ENCODE data around the gene TMEM190. TPM values are rescaled to one million over a fixed set of nuclear protein-coding genes. Genes with fewer than 3 reads are reported as not detected.

The TMEM190 gene
- polyA plus RNA-seq, 3 donors from 2014 or later, result not detected

DNA sequence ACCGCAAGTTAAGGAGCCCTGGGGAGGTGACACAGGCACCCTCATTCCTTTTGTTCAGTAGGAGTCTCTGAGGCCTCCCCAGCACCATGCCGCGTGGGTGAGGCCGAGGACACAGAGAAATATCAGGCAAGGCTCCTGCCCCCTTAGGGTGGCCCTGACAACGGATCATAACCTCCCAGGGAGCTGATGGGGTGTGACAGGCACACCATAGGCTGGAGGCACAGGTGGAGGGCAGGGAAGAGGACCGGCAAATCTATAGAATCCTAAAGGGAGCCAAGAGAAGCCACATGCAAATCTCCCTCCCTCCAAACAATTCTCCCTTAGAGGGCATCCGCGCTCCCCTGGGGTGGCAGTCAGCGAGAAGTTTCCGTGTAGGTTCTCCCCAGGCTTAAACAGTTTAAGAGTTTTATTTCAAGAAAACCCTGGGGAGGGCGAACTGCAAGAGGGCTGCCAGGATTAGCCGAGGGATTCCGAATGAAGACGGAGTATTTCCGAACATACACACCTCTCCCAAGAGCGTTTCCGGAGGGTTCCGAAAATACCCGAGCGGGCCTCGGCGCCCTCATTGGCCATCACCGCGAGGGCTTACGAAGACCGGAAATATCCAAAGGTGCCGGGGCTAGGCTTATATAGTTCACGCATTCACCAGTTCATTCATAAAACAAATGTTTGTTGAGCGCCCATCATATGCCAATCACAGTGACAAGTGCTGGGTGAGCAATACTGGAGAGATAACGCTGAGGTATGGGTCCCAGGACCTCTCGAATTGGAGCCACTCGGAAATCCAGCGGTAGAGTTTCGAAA is 8.5 kb downstream of the TMEM190 start:
- peak overlapping the region; percentile 94 to 100 (median 98) for H3K4me3 Mint-ChIP-seq
- peak overlapping the region; percentile 96 to 100 (median 98) for H3K27ac Mint-ChIP-seq
- H3K27me3 Mint-ChIP-seq (ENCODE audit: low read depth in 3 of 3), result peaks cover 13 to 22% (median 16%) of the 10 kb centered on the region in 3 donors
- DNase-seq, result peak; percentile 94 to 96 (median 95)
- H3K4me1 Mint-ChIP-seq, result peaks cover 64 to 71% of the 10 kb centered on the region in 2 donors
- H3K36me3 Mint-ChIP-seq, result peaks cover 0 to 17% (median 8%) of the 10 kb centered on the region in 3 donors
- H3K9me3 Mint-ChIP-seq, result no peaks in the 10 kb centered on the region

DNA sequence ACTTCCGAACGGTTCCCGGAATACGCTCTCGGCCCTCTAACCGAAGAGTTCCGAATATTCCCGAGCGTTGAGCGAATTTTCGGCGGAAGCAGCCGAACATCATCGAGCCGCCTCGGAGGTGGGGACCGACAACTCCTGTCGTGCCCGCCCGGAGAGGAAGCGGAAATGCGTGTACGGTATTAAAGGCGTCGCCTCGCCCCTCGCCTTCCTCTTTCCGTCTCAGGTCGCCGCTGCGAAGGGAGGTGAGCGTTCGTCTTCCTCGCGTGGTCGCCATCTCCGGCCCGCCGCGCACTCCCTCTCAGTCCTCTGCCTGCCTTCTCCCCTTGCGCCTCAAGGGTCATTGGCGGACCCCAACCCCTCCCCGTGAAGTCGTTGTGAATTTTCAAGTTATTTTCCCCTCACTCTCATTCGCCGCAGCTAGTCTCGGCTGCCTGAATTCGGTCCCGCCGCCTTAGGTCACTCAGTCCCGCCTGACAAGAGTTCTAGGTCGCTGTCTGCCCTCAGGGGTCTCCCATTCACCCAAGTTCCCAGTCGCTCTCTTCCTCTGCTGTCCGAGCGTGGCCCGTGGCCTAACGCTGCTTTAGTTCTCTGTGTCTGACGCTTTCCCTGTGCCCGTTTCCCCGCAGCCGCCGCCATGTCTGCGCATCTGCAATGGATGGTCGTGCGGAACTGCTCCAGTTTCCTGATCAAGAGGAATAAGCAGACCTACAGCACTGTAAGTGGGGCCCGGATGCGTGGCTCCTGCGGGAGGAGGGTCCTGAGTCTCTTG is 9.3 kb downstream of the TMEM190 start, which contains the start of gene RPL28:
Gene RPL28, plus strand, starts transcription at position 209 of the 769 bp plus-strand sequence. Its CDS starts 426 bp downstream, at position 635.
- H3K4me3 Mint-ChIP-seq, result peak within 1 kb of the TSS; percentile 94 to 100 (median 98)
- DNase-seq, result peak; percentile 99
- H3K27ac Mint-ChIP-seq, result peak within 1 kb of the TSS; percentile 96 to 100 (median 98)
- H3K9me3 Mint-ChIP-seq, result no peaks in the 10 kb centered on the region
- H3K27me3 Mint-ChIP-seq (ENCODE audit: low read depth in 3 of 3), result peaks cover 13 to 25% (median 16%) of the 10 kb centered on the region in 3 donors
- H3K36me3 Mint-ChIP-seq, result peaks cover 0 to 17% (median 8%) of the 10 kb centered on the region in 3 donors
- H3K4me1 Mint-ChIP-seq, result peaks cover 67 to 76% of the 10 kb centered on the region in 2 donors

DNA sequence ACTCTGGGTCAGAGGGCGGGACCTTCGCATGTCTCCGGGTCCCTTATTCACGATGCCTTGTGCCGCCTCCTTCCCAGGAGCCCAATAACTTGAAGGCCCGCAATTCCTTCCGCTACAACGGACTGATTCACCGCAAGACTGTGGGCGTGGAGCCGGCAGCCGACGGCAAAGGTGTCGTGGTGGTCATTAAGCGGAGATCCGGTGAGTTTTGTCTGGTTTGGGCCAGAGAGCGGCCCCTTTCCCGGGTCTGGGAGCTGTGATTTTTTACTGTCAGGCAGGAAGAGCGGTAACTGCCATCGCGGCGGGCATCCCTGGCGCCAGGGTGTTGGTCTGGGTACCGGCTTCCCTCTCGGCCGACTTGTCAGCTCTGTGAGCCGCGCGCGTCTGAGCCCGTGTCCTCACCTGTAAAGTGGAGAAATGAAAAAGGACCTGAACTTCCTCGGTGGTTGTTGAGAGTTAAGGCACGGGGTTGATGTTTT is 9.9 kb downstream of the TMEM190 start:
- Mint-ChIP-seq H3K27ac (peak overlapping the region; percentile 96 to 100 (median 98)), H3K4me1 (peaks cover 67 to 77% of the 10 kb centered on the region in 2 donors), H3K9me3 (no peaks in the 10 kb centered on the region), H3K27me3 (ENCODE audit: low read depth in 3 of 3) (peaks cover 13 to 25% (median 16%) of the 10 kb centered on the region in 3 donors), H3K36me3 (peaks cover 0 to 17% (median 8%) of the 10 kb centered on the region in 3 donors), H3K4me3 (peak overlapping the region; percentile 94 to 100 (median 98))
- no peak for DNase-seq

DNA sequence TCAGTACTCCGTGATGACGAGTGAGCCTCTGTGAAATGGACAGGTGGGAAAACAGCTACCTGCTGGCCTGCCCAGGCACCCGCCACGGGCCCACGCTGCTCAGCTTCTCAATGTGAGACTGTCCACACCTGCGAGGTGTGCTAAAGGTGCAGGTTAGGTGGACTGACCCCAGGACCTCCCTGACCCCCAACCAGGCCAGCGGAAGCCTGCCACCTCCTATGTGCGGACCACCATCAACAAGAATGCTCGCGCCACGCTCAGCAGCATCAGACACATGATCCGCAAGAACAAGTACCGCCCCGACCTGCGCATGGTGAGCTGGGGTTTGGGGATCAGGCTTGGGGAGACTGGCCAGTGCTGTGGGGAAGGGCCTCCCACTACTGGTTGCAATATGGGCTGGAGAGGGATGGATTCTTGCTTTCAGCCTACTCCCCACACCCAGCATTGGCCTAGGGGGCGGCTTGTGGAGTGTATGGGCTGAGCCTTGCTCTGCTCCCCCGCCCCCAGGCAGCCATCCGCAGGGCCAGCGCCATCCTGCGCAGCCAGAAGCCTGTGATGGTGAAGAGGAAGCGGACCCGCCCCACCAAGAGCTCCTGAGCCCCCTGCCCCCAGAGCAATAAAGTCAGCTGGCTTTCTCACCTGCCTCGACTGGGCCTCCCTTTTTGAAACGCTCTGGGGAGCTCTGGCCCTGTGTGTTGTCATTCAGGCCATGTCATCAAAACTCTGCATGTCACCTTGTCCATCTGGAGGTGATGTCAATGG is 11.3 kb downstream of the TMEM190 start:
- Mint-ChIP-seq H3K4me1 (peaks cover 56 to 72% of the 10 kb centered on the region in 2 donors), H3K27me3 (ENCODE audit: low read depth in 3 of 3) (peaks cover 13 to 27% (median 16%) of the 10 kb centered on the region in 3 donors), H3K27ac (peak overlapping the region in 5 of 6 donors; percentile 48 to 99 (median 79)), H3K4me3 (peak overlapping the region; percentile 94 to 100 (median 98)), H3K9me3 (no peaks in the 10 kb centered on the region), H3K36me3 (peaks cover 0 to 21% (median 8%) of the 10 kb centered on the region in 3 donors)
- DNase-seq, result no peak

DNA sequence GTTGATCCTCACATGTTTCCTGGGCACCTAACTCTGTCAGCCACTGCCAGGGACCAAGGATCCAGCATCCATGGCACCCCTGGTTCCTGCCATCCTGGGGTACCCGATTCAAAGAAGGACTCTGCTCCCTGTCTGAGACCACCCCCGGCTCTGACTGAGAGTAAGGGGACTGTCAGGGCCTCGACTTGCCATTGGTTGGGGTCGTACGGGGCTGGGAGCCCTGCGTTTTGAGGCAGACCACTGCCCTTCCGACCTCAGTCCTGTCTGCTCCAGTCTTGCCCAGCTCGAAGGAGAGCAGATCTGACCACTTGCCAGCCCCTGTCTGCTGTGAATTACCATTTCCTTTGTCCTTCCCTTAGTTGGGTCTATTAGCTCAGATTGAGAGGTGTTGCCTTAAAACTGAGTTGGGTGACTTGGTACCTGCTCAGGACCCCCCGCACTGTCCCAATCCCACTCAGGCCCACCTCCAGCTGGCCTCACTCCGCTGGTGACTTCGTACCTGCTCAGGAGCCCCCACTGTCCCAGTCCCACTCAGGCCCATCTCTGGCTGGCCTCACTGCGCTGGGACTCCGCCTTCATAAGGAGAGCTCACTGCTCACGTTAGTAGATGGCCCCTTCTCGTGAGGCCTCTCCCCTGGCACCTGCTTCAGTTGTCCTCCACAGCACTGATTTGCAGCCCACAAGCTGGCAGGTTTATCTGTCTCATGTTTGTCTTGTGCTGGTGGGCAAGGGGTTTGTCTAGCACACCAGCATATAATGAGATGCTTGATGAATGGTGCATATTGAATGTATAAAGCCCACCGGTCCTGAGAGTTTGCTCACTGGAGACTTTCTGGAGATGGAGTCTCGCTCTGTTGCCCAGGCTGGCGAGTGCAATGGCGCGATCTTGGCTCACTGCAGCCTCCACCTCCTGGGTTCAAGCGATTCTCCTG is 13.0 kb downstream of the TMEM190 start:
- H3K27ac Mint-ChIP-seq, result peak overlapping the region in 5 of 6 donors; percentile 30 to 82 (median 70)
- peaks cover 0 to 21% (median 8%) of the 10 kb centered on the region in 3 donors for H3K36me3 Mint-ChIP-seq
- peak overlapping the region in 3 of 5 donors; percentile 32 to 47 (median 35) for H3K4me3 Mint-ChIP-seq
- H3K4me1 Mint-ChIP-seq, result peaks cover 46 to 63% of the 10 kb centered on the region in 2 donors
- peaks cover 13 to 27% (median 16%) of the 10 kb centered on the region in 3 donors for H3K27me3 Mint-ChIP-seq (ENCODE audit: low read depth in 3 of 3)
- no peak for DNase-seq
- no peaks in the 10 kb centered on the region for H3K9me3 Mint-ChIP-seq

DNA sequence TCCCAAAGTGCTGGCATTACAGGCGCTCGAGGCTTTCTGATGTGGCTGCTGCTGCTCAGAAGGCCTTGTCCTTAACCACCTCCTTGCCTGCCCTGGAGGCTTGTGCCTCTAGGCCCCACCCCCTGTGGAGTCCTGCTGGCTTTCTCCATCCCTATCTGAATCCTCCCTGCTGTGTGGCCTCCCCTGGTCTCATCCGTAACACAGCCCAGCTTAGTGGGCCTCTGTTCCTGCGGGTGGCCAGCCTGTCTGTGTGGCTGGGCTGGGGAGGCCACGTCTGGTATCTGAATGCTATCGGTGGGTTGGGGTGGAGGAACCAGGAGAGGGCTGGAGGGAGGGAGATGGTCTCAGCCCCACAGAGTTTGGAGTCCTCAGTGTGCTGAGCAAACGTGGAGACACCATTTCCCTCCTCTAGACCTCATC is 13.8 kb downstream of the TMEM190 start:
- H3K4me1 Mint-ChIP-seq, result peaks cover 39 to 55% of the 10 kb centered on the region in 2 donors
- DNase-seq, result no peak
- H3K9me3 Mint-ChIP-seq, result no peaks in the 10 kb centered on the region
- no peak overlapping the region for H3K4me3 Mint-ChIP-seq
- peaks cover 0 to 21% (median 8%) of the 10 kb centered on the region in 3 donors for H3K36me3 Mint-ChIP-seq
- peaks cover 9 to 24% (median 12%) of the 10 kb centered on the region in 3 donors for H3K27me3 Mint-ChIP-seq (ENCODE audit: low read depth in 3 of 3)
- peak overlapping the region in 4 of 6 donors; percentile 12 to 60 (median 16) for H3K27ac Mint-ChIP-seq

DNA sequence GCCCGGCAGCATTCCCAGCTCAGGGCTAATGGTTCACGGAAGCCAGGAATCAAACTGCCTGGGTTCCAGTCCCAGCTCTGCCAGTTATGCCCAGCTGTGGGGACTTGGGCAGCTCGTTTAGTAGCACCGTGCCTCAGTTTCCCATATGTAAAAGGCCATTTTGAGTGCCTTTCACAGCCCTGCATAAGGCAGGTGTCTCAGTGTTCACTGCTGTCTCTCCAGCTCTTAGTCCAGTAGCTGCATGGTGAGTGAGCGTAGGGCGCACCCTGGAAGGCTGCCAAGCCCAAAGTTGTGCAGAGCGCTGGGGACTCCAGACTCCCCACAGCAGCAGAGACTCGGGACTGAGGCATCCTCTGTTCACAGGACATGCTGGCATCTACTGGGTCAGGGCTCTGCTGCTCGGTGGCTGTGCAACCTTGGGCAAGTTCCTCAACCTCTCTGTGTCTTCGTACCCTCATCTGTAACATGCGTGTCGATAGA is 14.6 kb downstream of the TMEM190 start:
- Mint-ChIP-seq H3K36me3 (peaks cover 0 to 18% (median 5%) of the 10 kb centered on the region in 3 donors), H3K27me3 (ENCODE audit: low read depth in 3 of 3) (peaks cover 3 to 17% (median 4%) of the 10 kb centered on the region in 3 donors), H3K4me1 (peaks cover 36 to 49% of the 10 kb centered on the region in 2 donors), H3K9me3 (no peaks in the 10 kb centered on the region), H3K4me3 (no peak overlapping the region), H3K27ac (peak overlapping the region in 1 of 6 donors; percentile 29)
- DNase-seq, result no peak

DNA sequence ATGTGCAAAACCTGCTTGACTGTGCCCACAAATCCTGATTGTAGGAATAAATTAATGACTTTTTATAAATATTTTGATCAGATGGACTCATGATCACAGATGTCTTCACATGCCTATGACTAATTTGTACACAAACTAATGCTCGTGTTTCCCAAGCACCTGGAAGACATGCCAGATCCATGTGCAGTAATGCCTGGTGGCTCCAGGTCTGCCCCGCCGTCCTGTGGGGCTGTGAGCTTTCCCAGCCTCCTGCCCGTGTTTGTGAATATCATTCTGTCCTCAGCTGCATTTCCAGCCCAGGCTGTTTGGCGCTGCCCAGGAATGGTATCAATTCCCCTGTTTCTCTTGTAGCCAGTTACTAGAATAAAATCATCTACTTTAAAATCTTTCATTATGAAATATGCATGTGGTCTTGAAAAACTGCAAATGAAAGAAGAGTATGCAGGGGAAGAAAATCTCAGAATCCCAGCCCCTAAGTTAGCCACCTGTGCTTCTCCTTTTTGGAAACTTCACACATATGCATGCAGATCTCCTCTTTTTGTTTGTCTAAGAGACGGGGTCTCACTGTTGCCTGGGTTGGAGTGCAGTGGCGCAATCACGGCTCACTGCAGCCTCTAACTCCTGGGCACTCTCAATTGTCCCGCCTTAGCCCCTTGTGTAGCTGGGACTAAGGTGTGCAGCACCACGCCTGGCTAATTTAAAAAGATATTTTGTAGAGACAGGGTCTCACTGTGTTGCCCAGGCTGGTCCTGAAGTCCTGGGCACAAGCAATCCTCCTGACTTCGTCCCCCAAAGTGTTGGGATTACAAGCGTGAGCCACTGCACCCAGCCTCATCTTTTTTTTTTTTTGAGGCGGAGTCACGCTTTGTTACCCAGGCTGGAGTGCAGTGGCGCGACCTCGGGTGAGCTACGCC is 15.3 kb downstream of the TMEM190 start:
- Mint-ChIP-seq H3K4me3 (no peak overlapping the region), H3K36me3 (peaks cover 0 to 14% (median 5%) of the 10 kb centered on the region in 3 donors), H3K9me3 (no peaks in the 10 kb centered on the region), H3K27ac (peak overlapping the region in 2 of 6 donors; percentile 34 to 39), H3K27me3 (ENCODE audit: low read depth in 3 of 3) (peaks cover 0 to 9% (median 2%) of the 10 kb centered on the region in 3 donors), H3K4me1 (peaks cover 29 to 42% of the 10 kb centered on the region in 2 donors)
- DNase-seq, result no peak

DNA sequence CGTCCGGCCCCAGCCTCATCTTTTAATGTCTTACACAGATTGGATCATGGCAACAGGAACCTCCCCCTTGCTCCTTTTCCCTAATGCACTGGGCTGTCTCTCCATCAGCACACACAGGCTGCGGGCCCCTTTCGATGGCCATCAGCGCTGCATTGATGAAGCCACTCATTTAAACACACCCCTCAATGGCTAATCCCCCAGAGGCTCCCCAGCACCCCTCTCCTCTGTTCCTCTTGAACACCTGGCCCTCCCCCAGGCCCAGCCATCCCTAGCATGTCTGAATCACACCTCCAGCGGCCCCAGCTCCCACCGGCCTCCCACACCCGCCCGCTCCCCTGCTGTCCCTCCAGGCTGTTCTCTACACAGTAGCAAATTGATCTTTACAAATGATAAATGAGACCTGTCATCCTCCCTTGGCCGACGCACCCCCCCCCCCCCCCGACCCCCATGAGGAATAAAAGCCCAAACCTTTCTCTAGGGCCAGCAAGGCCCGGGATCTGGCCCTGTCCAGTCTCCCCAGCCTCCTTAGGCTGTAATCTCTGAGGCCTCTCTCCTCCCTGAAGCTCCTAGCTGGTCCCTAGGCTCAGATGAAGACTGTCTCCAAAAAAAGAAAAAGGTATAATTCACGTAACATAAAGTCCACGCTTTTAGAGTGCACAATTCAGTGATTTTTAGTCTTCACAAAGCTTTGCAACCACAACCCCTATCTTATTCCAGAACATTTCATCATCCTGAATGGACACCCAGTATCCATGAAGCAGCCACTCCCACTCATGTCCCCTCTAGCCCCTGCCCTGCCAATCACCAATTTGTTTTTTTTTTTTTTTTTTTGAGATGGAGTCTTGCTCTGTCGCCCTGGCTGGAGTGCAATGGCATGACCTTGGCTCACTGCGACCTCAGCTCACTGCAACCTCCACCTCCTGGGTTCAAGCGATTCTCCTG is 16.5 kb downstream of the TMEM190 start:
- DNase-seq, result no peak
- Mint-ChIP-seq H3K4me3 (no peak overlapping the region), H3K36me3 (peaks cover 0 to 12% (median 5%) of the 10 kb centered on the region in 3 donors), H3K4me1 (peaks cover 18 to 30% of the 10 kb centered on the region in 2 donors), H3K27me3 (ENCODE audit: low read depth in 3 of 3) (peaks cover 0 to 7% (median 3%) of the 10 kb centered on the region in 3 donors), H3K27ac (peak overlapping the region in 2 of 6 donors; percentile 8 to 57), H3K9me3 (no peaks in the 10 kb centered on the region)

DNA sequence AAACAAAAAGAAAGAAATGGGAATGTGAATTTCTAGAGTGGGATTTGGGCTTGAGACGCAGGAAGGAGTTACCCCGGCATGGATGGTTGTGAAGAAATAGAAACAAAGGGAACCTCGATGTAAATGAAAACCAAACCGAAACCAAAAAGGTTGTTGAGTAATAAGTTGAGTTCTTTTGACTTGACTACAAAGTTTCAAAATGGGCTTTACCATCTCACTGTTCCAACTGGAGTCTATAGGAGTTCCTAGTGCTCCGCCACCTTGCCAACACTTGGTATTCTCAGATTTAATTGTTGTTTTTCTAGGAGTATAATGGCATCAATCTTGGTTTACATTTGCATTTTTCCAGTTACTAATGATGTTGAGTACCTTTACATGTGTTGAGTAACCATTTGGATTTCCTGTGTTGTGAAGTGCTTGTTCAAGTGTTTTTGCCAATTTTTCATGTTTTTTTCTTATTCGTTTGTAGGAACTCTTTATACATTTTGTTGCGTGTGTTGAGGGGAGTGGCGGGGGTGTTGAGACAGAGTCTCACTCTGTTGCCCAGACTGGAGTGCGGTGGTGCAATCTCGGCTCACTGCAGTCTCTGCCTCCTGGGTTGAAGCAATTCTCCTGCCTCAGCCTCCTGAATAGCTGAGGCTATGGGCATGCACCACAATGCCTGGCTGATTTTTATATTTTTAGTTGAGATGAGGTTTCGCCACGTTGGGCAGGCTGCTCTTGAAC is 21.7 kb downstream of the TMEM190 start:
- no peaks in the 10 kb centered on the region for H3K9me3 Mint-ChIP-seq
- peaks cover 0 to 7% (median 4%) of the 10 kb centered on the region in 3 donors for H3K27me3 Mint-ChIP-seq (ENCODE audit: low read depth in 3 of 3)
- peaks cover 5 to 14% (median 14%) of the 10 kb centered on the region in 3 donors for H3K36me3 Mint-ChIP-seq
- H3K4me3 Mint-ChIP-seq, result no peak overlapping the region
- DNase-seq, result no peak
- peaks cover 3 to 4% of the 10 kb centered on the region in 2 donors for H3K4me1 Mint-ChIP-seq
- H3K27ac Mint-ChIP-seq, result peak overlapping the region in 2 of 6 donors; percentile 61 to 76
